Measurements from ENCODE around the gene TMEM54.

DNA sequence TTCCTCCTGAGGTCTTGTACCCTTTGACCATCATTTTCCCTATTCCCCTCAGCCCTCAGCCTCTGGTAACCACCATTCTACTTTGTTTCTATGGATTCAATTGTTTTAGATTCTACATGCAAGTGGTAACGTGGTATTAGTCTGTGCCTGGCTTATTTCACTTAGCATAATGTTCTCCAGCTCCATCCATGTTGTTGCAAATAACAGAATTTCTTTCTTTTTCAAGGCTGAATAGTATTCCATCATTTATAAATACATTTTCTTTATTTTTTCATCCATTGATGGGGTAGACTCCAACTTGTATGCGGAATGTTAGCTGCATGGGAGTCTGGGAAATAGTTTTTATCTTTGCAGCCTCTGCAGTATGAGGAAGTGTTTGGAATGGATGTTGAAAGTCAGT is 26.3 kb upstream of the TMEM54 start:
- TF ChIP-seq, protein P1, sequence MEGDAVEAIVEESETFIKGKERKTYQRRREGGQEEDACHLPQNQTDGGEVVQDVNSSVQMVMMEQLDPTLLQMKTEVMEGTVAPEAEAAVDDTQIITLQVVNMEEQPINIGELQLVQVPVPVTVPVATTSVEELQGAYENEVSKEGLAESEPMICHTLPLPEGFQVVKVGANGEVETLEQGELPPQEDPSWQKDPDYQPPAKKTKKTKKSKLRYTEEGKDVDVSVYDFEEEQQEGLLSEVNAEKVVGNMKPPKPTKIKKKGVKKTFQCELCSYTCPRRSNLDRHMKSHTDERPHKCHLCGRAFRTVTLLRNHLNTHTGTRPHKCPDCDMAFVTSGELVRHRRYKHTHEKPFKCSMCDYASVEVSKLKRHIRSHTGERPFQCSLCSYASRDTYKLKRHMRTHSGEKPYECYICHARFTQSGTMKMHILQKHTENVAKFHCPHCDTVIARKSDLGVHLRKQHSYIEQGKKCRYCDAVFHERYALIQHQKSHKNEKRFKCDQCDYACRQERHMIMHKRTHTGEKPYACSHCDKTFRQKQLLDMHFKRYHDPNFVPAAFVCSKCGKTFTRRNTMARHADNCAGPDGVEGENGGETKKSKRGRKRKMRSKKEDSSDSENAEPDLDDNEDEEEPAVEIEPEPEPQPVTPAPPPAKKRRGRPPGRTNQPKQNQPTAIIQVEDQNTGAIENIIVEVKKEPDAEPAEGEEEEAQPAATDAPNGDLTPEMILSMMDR (IDR thresholded peaks at IDR 0.05): no peak
- TF ChIP-seq POLR2A (IDR thresholded peaks at IDR 0.05) (no peak), POLR2AphosphoS5 (IDR thresholded peaks at IDR 0.05) (no peak)

Measured in prostate gland (tissue), 2 donors.